ENCODE results near the gene ZNF638. TPM values are rescaled to one million over a fixed set of nuclear protein-coding genes. Genes with fewer than 3 reads are reported as not detected.

The ZNF638 gene
- total RNA-seq, 2 experiments from 2014 or later, result 81.1 to 86.0 TPM

GRCh38 chr2:71484354-71484753 lies 152.8 kb downstream of the ZNF638 start:
- no peaks in the 10 kb centered on the region for H3K9me3 Mint-ChIP-seq
- no peak for TF ChIP-seq CTCF (IDR thresholded peaks at IDR 0.05)
- ATAC-seq (no peak), DNase-seq (no peak)
- ChIA-PET POLR2A (no interaction called here), CTCF (no interaction called here)
- no peak overlapping the region for H3K27ac Mint-ChIP-seq
- intact Hi-C loops (cut with micrococcal nuclease), result no loop called here
- no peaks in the 10 kb centered on the region for H3K36me3 Mint-ChIP-seq (ENCODE audit: low read depth)
- peaks cover 2% of the 10 kb centered on the region for H3K27me3 Mint-ChIP-seq
- H3K4me1 Mint-ChIP-seq (ENCODE audit: low read depth), result no peaks in the 10 kb centered on the region
- H3K4me3 Mint-ChIP-seq, result no peak overlapping the region

Other genes starting within 250 kb of the ZNF638 start
- 10 to 100 TPM; 13.8 to 14.0 TPM for gene MCEE, start 201.6 kb upstream of the ZNF638 start, total RNA-seq
- gene MPHOSPH10, start 201.1 kb upstream of the ZNF638 start, total RNA-seq, result 10 to 100 TPM; 41.7 to 47.0 TPM
- gene PAIP2B, start 104.7 kb upstream of the ZNF638 start, total RNA-seq, result 1 to 10 TPM; 3.1 to 3.4 TPM
- gene DYSF, start 121.8 kb downstream of the ZNF638 start, total RNA-seq, result 1 to 10 TPM; 3.5 to 3.8 TPM

Measured in activated CD8-positive, alpha-beta T cell treated with anti-CD3 and anti-CD28 coated beads for 36 hours (primary cell).